Amygdala (tissue), 56 donors: Measurements from ENCODE around the gene DDT.
"Not testable (repeated sequence)": the region's sequence is repeated elsewhere in the genome, so short reads cannot be mapped to it uniquely, and the experiment has no call there.

ENCODE experiments used
- DNase-seq, 56 donors: peaks; one replicate each; lab custom pipeline; 2025; lab: John Stamatoyannopoulos, UW

Gene DDT

GRCh38 chr22:23993080-23993479 is 18.8 kb upstream of the DDT start:
- not testable (repeated sequence) for DNase-seq

- not testable (repeated sequence) for DNase-seq
Observed at GRCh38 chr22:23989583-23990244, 15.5 kb upstream of the DDT start.

GRCh38 chr22:23986538-23987178 is 12.4 kb upstream of the DDT start:
- DNase-seq: not testable (repeated sequence)

GRCh38 chr22:23986089-23986488 is 11.8 kb upstream of the DDT start:
- not testable (repeated sequence) for DNase-seq

- peak in 7 of 56 donors; percentile 6 to 23 (median 14) for DNase-seq
Observed at GRCh38 chr22:23984430-23984829, 10.2 kb upstream of the DDT start.

- DNase-seq: not testable (repeated sequence)
Observed at GRCh38 chr22:23980567-23980966, 6.3 kb upstream of the DDT start.

- not testable (repeated sequence) for DNase-seq
Observed at GRCh38 chr22:23979557-23980240, 5.5 kb upstream of the DDT start, which contains the start of gene GSTT2. Gene GSTT2 (plus strand): TSS chr22:23980134.

GRCh38 chr22:23977304-23977703 is 3.1 kb upstream of the DDT start:
- not testable (repeated sequence) for DNase-seq

GRCh38 chr22:23974836-23975352 is 653 bp upstream of the DDT start:
- DNase-seq: not testable (repeated sequence)

GRCh38 chr22:23971927-23972326 is 2.3 kb downstream of the DDT start:
- DNase-seq: not testable (repeated sequence)

- DNase-seq: no peak
Observed at GRCh38 chr22:23970816-23971486, 3.3 kb downstream of the DDT start.

- DNase-seq: no peak
Observed at GRCh38 chr22:23970201-23970641, 4.0 kb downstream of the DDT start.

GRCh38 chr22:23969071-23969470 is 5.2 kb downstream of the DDT start:
- DNase-seq: no peak

GRCh38 chr22:23966568-23966967 is 7.7 kb downstream of the DDT start, which contains the start of gene DDTL:
Gene DDTL (plus strand): TSS chr22:23966888. CDS start chr22:23966915, 27 bp downstream.
- DNase-seq: not testable (repeated sequence)

- DNase-seq: not testable (repeated sequence)
Observed at GRCh38 chr22:23966094-23966493, 8.1 kb downstream of the DDT start.

- not testable (repeated sequence) for DNase-seq
Observed at GRCh38 chr22:23961084-23961771, 13.0 kb downstream of the DDT start, which contains the start of gene GSTT2B. Gene GSTT2B (minus strand): TSS chr22:23961195. CDS start chr22:23961131, 64 bp downstream.

- DNase-seq: peak in 53 of 56 donors; percentile 6 to 93 (median 54)
Observed at GRCh38 chr22:23956301-23956900, 17.8 kb downstream of the DDT start.

- not testable (repeated sequence) for DNase-seq
Observed at GRCh38 chr22:23955886-23956285, 18.4 kb downstream of the DDT start.

- not testable (repeated sequence) for DNase-seq
Observed at GRCh38 chr22:23954991-23955305, 19.3 kb downstream of the DDT start.
